K562 (cell line): Measurements from ENCODE around the gene COPA. TPM values are rescaled to one million over a fixed set of nuclear protein-coding genes. Genes with fewer than 3 reads are reported as not detected.

Source experiments
- BACH1 ChIP-seq: fragments of 200-800 bp; sonication (Bioruptor generic); IDR thresholded peaks from 2 replicates; pipeline ENCODE4 v1.6.1; 2016; ENCODE audit warnings: missing genetic modification characterization, missing compliant biosample characterization
- CREM ChIP-seq: IDR thresholded peaks from 2 replicates; pipeline ENCODE4 v1.6.1; 2014; ENCODE audit warnings: antibody characterized with exemption, low read depth
- CXXC5 ChIP-seq: fragments of 250-450 bp; sonication (Bioruptor Pico); IDR thresholded peaks from 2 replicates; pipeline ENCODE4 v1.8.0; 2022; ENCODE audit warnings: inconsistent platforms, mild to moderate bottlenecking, moderate library complexity
- GABPA ChIP-seq: fragments of 200-800 bp; sonication (Bioruptor generic); conservative IDR thresholded peaks from 2 replicates; pipeline ENCODE4 v1.6.1; 2016; ENCODE audit warnings: low read depth, missing genetic modification characterization, missing compliant biosample characterization
- LCOR ChIP-seq: sonication (generic); formaldehyde crosslinking; IDR thresholded peaks from 2 replicates; pipeline ENCODE4 v1.8.0; 2022; ENCODE audit warnings: mild to moderate bottlenecking, missing genetic modification reagents
- NR2C1 ChIP-seq, 2 experiments: fragments of 450-650 bp; IDR thresholded peaks; 2 replicates each; pipeline ENCODE4 v1.6.1; 2017; ENCODE audit warnings: mild to moderate bottlenecking in 2 of 2, antibody characterized with exemption in 1 of 2, inconsistent platforms in 1 of 2, missing compliant biosample characterization in 1 of 2, missing genetic modification characterization in 1 of 2
- ZBTB17 ChIP-seq: fragments of 450-650 bp; formaldehyde crosslinking; IDR thresholded peaks from 2 replicates; pipeline ENCODE4 v1.4.0; 2020; ENCODE audit warnings: mild to moderate bottlenecking
- ZBTB7A ChIP-seq: IDR thresholded peaks from 2 replicates; pipeline ENCODE4 v1.6.1; 2011; ENCODE audit warnings: low read depth, mild to moderate bottlenecking, low read length, moderate library complexity, borderline replicate concordance; ENCODE audit not compliant: control insufficient read depth
- ZNF589 ChIP-seq: fragments of 200-800 bp; sonication (Bioruptor generic); IDR thresholded peaks from 2 replicates; pipeline ENCODE4 v1.6.1; 2016; ENCODE audit warnings: low read depth, missing genetic modification characterization, missing compliant biosample characterization
- ZNF639 ChIP-seq, 2 experiments: fragments of 200-800 bp in 1 of 2; sonication (Bioruptor generic) in 1 of 2; sonication (generic) in 1 of 2; formaldehyde crosslinking in 1 of 2; IDR thresholded peaks in 1 of 2; conservative IDR thresholded peaks in 1 of 2; 2 replicates each; pipeline versions ENCODE4 v1.5.0 to v1.6.1; 2016 to 2020; ENCODE audit warnings: missing compliant biosample characterization in 1 of 2, missing genetic modification characterization in 1 of 2, missing genetic modification reagents in 1 of 2
- ZNF766 ChIP-seq: fragments of 200-800 bp; sonication (Bioruptor generic); conservative IDR thresholded peaks from 2 replicates; pipeline ENCODE4 v1.6.1; 2016; ENCODE audit warnings: missing genetic modification characterization, missing compliant biosample characterization
- polyA plus RNA-seq, 8 experiments: library from polyadenylated mRNA; depleted of rRNA in 4 of 8; stranded (reverse) in 5 of 8; unstranded in 3 of 8; fragments of >200 nt; fragmentation: Nextera tagmentation in 2 of 8; fragmentation: Illumina TruSeq in 1 of 8; extraction: Ambion mirVana in 2 of 8; extraction: Trizol in 1 of 8; gene quantifications; 2 replicates each; pipeline versions ENCODE4 v1.2.1 to v1.2.3, GENCODE V29; 2011 to 2014; ENCODE audit warnings: inconsistent platforms in 1 of 8, missing spikeins in 1 of 8
- total RNA-seq, 7 experiments: library from RNA; depleted of rRNA in 6 of 7; stranded (reverse); fragments of >200 nt in 6 of 7; fragmentation: Illumina TruSeq in 2 of 7; extraction: Trizol in 2 of 7; gene quantifications; 2 replicates each; pipeline versions ENCODE4 v1.2.1 to v1.2.3, GENCODE V29; 2011 to 2021; ENCODE audit warnings: low replicate concordance in 1 of 7

COPA gene
- total and polyA plus RNA-seq, 9 of the 15 experiments (the other 6 are each of a cell fraction or from before 2014, with no cell fraction given) = 49.8 to 222 (median 110) TPM

DNA sequence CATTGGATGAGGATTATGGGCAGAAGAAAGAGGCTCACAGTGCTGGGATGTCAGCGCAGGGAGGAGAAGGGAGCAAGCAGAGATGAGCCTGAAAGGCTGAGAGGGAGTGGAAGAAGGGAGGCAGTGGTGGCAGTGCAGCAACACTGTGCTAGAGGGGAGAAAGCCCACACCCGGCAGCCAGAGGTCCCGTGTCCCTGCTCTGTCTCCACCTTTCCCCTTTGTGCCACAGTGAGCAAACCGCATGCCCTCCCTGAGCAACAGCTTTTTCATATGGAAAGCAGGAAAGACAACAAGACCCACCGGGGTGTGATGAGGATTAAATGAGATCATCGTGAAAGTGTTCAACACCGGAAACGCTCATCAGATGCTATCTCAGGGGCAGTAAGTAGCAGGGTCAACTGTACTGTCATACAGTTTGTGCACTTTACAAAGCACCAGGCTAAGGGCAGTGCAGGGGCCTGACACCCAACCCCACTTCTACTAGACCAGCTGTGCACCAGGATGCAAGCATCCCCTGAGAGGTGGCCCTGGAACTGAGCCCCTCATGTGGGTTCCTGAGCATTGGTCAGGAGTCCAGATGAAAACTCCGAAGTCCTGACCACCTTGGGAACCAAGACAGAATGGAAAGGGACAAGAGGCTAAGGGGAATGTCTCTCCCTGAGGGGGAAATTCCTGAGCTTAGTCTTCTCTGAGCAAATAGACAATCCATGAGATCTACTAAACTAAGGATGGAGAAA is 32.9 kb upstream of the COPA start (continued):
- TF ChIP-seq ZNF589 (CRISPR knock-in tag) = peak; percentile 88
- TF ChIP-seq ZNF766 (CRISPR knock-in tag) = 0 out of 2 replicates have a peak, but pooled peaks have one; percentile 12
- TF ChIP-seq NR2C1 (IDR thresholded peaks at IDR 0.05) = no peak; the same call in 1 of the 2 replicates
- TF ChIP-seq NR2C1 (tag; IDR thresholded peaks at IDR 0.05) = 0 out of 2 replicates have a peak, but pooled peaks have one; percentile 35
- peak; percentile 71; the same call in 1 of the 2 replicates for TF ChIP-seq BACH1 (tag)
- TF ChIP-seq CXXC5 (CRISPR knock-in tag) = 0 out of 2 replicates have a peak, but pooled peaks have one; percentile 17
- TF ChIP-seq CREM = peak; percentile 45; the same call in 1 of the 2 replicates
- 0 out of 2 replicates have a peak, but pooled peaks have one; percentile 54 for TF ChIP-seq ZBTB17
- TF ChIP-seq ZNF639 (CRISPR knock-in tag; conservative IDR thresholded peaks at IDR 0.05 in 1 of 2, IDR thresholded peaks at IDR 0.05 in 1 of 2) = peak in 1 of 2 experiments; percentile 55; a peak in 1 of 4 replicates
- peak; percentile 75 for TF ChIP-seq GABPA
- TF ChIP-seq LCOR (CRISPR knock-in tag) = no peak
- no peak for TF ChIP-seq ZBTB7A
